Activated CD8-positive, alpha-beta T cell treated with anti-CD3 and anti-CD28 coated beads for 36 hours (primary cell): ENCODE results near the gene MRTFB. TPM values are rescaled to one million over a fixed set of nuclear protein-coding genes. Genes with fewer than 3 reads are reported as not detected.

Experiments
- ATAC-seq: fragments of 200-7000 bp; cut with Tn5 transposase; one replicate; pipeline ENCODE4 v1.10.0; 2021; ENCODE audit warnings: mild to moderate bottlenecking, moderate library complexity
- CTCF ChIA-PET: fragments of 350-600 bp; sonication (Branson Sonifier 250); formaldehyde crosslinking; loops from one replicate; lab custom pipeline; 2021; ENCODE audit warnings: antibody characterized with exemption; lab: Charles Lee
- POLR2A ChIA-PET: fragments of 350-600 bp; sonication (Branson Sonifier 250); formaldehyde crosslinking; loops from one replicate; lab custom pipeline; 2021; ENCODE audit warnings: antibody characterized with exemption; lab: Charles Lee
- DNase-seq: peaks from one replicate; pipeline ENCODE4 v3.0.0-alpha.2; 2020
- H3K27ac Mint-ChIP-seq: one replicate; pipeline ENCODE4 v1.8.0; 2021; ENCODE audit warnings: mild to moderate bottlenecking, mixed read lengths
- H3K27me3 Mint-ChIP-seq: one replicate; pipeline ENCODE4 v1.8.0; 2021; ENCODE audit warnings: mixed read lengths
- H3K36me3 Mint-ChIP-seq: one replicate; pipeline ENCODE4 v1.8.0; 2021; ENCODE audit warnings: low read depth, mixed read lengths
- H3K4me1 Mint-ChIP-seq: one replicate; pipeline ENCODE4 v1.8.0; 2021; ENCODE audit warnings: low read depth, mixed read lengths
- H3K4me3 Mint-ChIP-seq: one replicate; pipeline ENCODE4 v1.8.0; 2021; ENCODE audit warnings: mild to moderate bottlenecking, moderate library complexity, mixed read lengths
- H3K9me3 Mint-ChIP-seq: one replicate; pipeline ENCODE4 v1.8.0; 2021; ENCODE audit warnings: mixed read lengths
- intact Hi-C: fragments of 100-400 bp; cut with micrococcal nuclease; formaldehyde crosslinking; loops from one replicate; pipeline ENCODE4 v1.10.0; 2022
- total RNA-seq, 2 experiments: library from RNA; stranded (reverse); gene quantifications; one replicate each; pipeline ENCODE4 v1.2.3, GENCODE V29; 2021
- TF ChIP-seq, protein P1 (sequence below): fragments of 200-600 bp; IDR thresholded peaks from one replicate; pipeline ENCODE4 v1.8.0; 2022; ENCODE audit warnings: antibody characterized with exemption, mild to moderate bottlenecking

MRTFB gene
- total RNA-seq, 2 experiments from 2014 or later: 10.3 to 12.0 TPM

DNA sequence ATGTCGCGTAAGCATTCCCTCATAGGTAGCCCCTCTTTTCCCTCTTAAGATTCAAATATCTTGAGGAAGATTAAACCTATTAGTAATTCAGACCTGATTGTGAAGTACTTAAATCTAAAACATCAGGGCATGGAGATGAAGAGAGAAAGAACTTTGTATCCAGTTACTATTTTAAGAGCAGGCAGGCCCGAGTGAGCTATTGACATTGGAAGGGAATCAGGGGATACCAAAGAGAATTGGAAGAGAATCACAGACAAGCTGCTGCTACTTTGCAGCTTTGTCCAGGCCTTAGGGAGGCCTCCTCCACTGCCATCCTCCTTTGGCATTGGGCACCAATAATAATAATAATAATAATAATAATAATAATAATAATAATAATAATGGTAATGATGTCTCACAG lies 170.5 kb downstream of the MRTFB start:
- POLR2A ChIA-PET: no interaction called here
- H3K36me3 Mint-ChIP-seq: no peaks in the 10 kb centered on the region
- TF ChIP-seq, protein P1, sequence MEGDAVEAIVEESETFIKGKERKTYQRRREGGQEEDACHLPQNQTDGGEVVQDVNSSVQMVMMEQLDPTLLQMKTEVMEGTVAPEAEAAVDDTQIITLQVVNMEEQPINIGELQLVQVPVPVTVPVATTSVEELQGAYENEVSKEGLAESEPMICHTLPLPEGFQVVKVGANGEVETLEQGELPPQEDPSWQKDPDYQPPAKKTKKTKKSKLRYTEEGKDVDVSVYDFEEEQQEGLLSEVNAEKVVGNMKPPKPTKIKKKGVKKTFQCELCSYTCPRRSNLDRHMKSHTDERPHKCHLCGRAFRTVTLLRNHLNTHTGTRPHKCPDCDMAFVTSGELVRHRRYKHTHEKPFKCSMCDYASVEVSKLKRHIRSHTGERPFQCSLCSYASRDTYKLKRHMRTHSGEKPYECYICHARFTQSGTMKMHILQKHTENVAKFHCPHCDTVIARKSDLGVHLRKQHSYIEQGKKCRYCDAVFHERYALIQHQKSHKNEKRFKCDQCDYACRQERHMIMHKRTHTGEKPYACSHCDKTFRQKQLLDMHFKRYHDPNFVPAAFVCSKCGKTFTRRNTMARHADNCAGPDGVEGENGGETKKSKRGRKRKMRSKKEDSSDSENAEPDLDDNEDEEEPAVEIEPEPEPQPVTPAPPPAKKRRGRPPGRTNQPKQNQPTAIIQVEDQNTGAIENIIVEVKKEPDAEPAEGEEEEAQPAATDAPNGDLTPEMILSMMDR: no peak
- no peaks in the 10 kb centered on the region for H3K27me3 Mint-ChIP-seq
- no peak overlapping the region for H3K4me3 Mint-ChIP-seq
- no peak for DNase-seq
- no peak for ATAC-seq
- H3K4me1 Mint-ChIP-seq: peaks cover 9% of the 10 kb centered on the region
- CTCF ChIA-PET: interaction anchor here (2.2 kb wide), 1 partner anchor 8 kb away, joined by 11 read pairs; no protein-coding TSS in a partner anchor
- intact Hi-C loops: no loop called here
- H3K9me3 Mint-ChIP-seq: no peaks in the 10 kb centered on the region
- no peak overlapping the region for H3K27ac Mint-ChIP-seq

GRCh38 chr16:14242769-14243168 lies 171.7 kb downstream of the MRTFB start:
- TF ChIP-seq, protein P1: no peak
- H3K9me3 Mint-ChIP-seq: no peaks in the 10 kb centered on the region
- no peak overlapping the region for H3K27ac Mint-ChIP-seq
- DNase-seq: no peak
- POLR2A ChIA-PET: no interaction called here
- H3K27me3 Mint-ChIP-seq: no peaks in the 10 kb centered on the region
- CTCF ChIA-PET: no interaction called here
- intact Hi-C loops: no loop called here
- H3K4me3 Mint-ChIP-seq: no peak overlapping the region
- H3K36me3 Mint-ChIP-seq: no peaks in the 10 kb centered on the region
- H3K4me1 Mint-ChIP-seq: peaks cover 9% of the 10 kb centered on the region
- ATAC-seq: no peak

- DNase-seq (no peak), ATAC-seq (peak; percentile 45)
- CTCF ChIA-PET: interaction anchor here (0.6 to 1.6 kb wide), 2 partner anchors 52 to 321 kb away, joined by 3 to 4 read pairs; no protein-coding TSS in a partner anchor
- Mint-ChIP-seq H3K27me3 (no peaks in the 10 kb centered on the region), H3K4me3 (no peak overlapping the region), H3K36me3 (peaks cover 2% of the 10 kb centered on the region), H3K27ac (peak overlapping the region; percentile 78), H3K9me3 (no peaks in the 10 kb centered on the region), H3K4me1 (peaks cover 9% of the 10 kb centered on the region)
- TF ChIP-seq, protein P1: no peak
- intact Hi-C loops: no loop called here
- POLR2A ChIA-PET: no interaction called here
These were observed 173.3 kb downstream of the MRTFB start for GRCh38 chr16:14244196-14245010.

DNA sequence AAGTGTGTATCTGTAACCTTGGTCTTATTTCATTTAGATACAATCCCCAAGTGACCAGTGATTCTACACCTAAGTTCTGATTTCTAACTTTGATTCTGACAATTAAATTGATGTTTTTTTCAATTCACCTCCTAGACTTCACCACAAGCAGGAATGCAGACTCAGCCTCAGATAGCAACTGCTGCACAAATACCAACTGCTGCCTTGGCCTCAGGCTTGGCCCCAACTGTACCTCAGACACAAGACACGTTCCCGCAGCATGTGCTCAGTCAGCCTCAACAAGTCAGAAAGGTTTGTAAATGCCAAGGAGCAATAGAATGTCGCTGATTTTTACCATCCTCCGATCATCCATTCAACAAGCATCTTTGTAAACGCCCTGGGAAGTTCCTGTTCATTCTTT lies 177.7 kb downstream of the MRTFB start:
- no peaks in the 10 kb centered on the region for H3K9me3 Mint-ChIP-seq
- CTCF ChIA-PET: interaction anchor here (1.4 to 2.4 kb wide), 13 partner anchors 8 to 351 kb away, joined by 3 to 16 read pairs (median 7); partner anchors contain the start of gene ERCC4
- H3K27ac Mint-ChIP-seq: no peak overlapping the region
- intact Hi-C loops: no loop called here
- H3K27me3 Mint-ChIP-seq: no peaks in the 10 kb centered on the region
- POLR2A ChIA-PET: no interaction called here
- H3K4me1 Mint-ChIP-seq: peaks cover 9% of the 10 kb centered on the region
- ATAC-seq (no peak), DNase-seq (no peak)
- H3K36me3 Mint-ChIP-seq: peaks cover 17% of the 10 kb centered on the region
- H3K4me3 Mint-ChIP-seq: no peak overlapping the region
- TF ChIP-seq, protein P1: no peak
